PC-3 (cell line): ENCODE measurements around the gene CNTN4. TPM values are rescaled to one million over a fixed set of nuclear protein-coding genes. Genes with fewer than 3 reads are reported as not detected.

Experiments used
- ATAC-seq: fragments of 200-7000 bp; cut with Tn5 transposase; 2 replicates; pipeline ENCODE4 v1.9.1; 2020; ENCODE audit warnings: mild to moderate bottlenecking, moderate library complexity
- BruUV-seq: library from RNA; stranded (reverse); fragments of 400-500 nt; replicated peaks from 2 replicates; lab custom pipeline; 2021; lab: Mats Ljungman, UMichigan
- CTCF ChIA-PET: fragments of 300-600 bp; sonication (Branson Sonifier 250); formaldehyde crosslinking; loops from one replicate; lab custom pipeline; 2022; ENCODE audit warnings: antibody characterized with exemption; lab: Charles Lee
- POLR2A ChIA-PET: fragments of 300-600 bp; sonication (Branson Sonifier 250); formaldehyde crosslinking; loops from one replicate; lab custom pipeline; 2022; ENCODE audit warnings: antibody characterized with exemption; ENCODE audit not compliant: unreplicated experiment; lab: Charles Lee
- DNase-seq: peaks from one replicate; pipeline ENCODE4 v3.0.0-alpha.2; 2015
- H2AFZ ChIP-seq: fragments of 300-600 bp; sonication (generic); 2 replicates; pipeline ENCODE4 v1.6.0; 2016; ENCODE audit warnings: antibody characterized with exemption, low read length
- H3F3A ChIP-seq: fragments of 300-600 bp; sonication (generic); one replicate; pipeline ENCODE4 v1.6.0; 2017; ENCODE audit warnings: antibody characterized with exemption, low read length, control low read depth, mild to moderate bottlenecking; ENCODE audit not compliant: unreplicated experiment
- H3K27ac ChIP-seq: fragments of 300-600 bp; sonication (generic); 2 replicates; pipeline ENCODE4 v1.5.1; 2016; ENCODE audit warnings: mild to moderate bottlenecking, low read length
- H3K27me3 ChIP-seq: fragments of 300-600 bp; sonication (generic); 2 replicates; pipeline ENCODE4 v1.6.1; 2016; ENCODE audit warnings: low read length, mixed read lengths
- H3K36me3 ChIP-seq: fragments of 300-600 bp; sonication (generic); 2 replicates; pipeline ENCODE4 v1.6.1; 2016; ENCODE audit warnings: low read depth, mixed run types, low read length, mixed read lengths
- H3K4me1 ChIP-seq: fragments of 300-600 bp; sonication (generic); 2 replicates; pipeline ENCODE4 v1.5.1; 2016; ENCODE audit warnings: low read length; ENCODE audit not compliant: insufficient read depth
- H3K4me2 ChIP-seq: fragments of 300-600 bp; sonication (generic); 2 replicates; pipeline ENCODE4 v1.6.0; 2016; ENCODE audit warnings: low read length
- H3K4me3 ChIP-seq: fragments of 300-600 bp; sonication (generic); 2 replicates; pipeline ENCODE4 v1.5.1; 2016; ENCODE audit warnings: mild to moderate bottlenecking, low read length, mixed read lengths
- H3K79me2 ChIP-seq: fragments of 300-600 bp; sonication (generic); 2 replicates; pipeline ENCODE4 v1.6.1; 2017; ENCODE audit warnings: low read length, mixed read lengths
- H3K9ac ChIP-seq: fragments of 300-600 bp; sonication (generic); 2 replicates; pipeline ENCODE4 v1.6.0; 2016; ENCODE audit warnings: mild to moderate bottlenecking, low read length
- H3K9me2 ChIP-seq: fragments of 300-600 bp; sonication (generic); replicated peaks from 2 replicates; pipeline ENCODE4 v1.6.1; 2016; ENCODE audit warnings: mixed run types, low read length, mixed read lengths
- H3K9me3 ChIP-seq: fragments of 300-600 bp; sonication (generic); 2 replicates; pipeline ENCODE4 v1.6.1; 2016; ENCODE audit warnings: low read length, mixed read lengths
- H4K20me1 ChIP-seq: fragments of 300-600 bp; sonication (generic); 2 replicates; pipeline ENCODE4 v1.6.1; 2016; ENCODE audit warnings: low read length, mixed read lengths
- EZH2 ChIP-seq: fragments of 300-600 bp; sonication (generic); IDR thresholded peaks from one replicate; pipeline ENCODE4 v1.6.1; 2017; ENCODE audit warnings: antibody characterized with exemption, mild to moderate bottlenecking, low read length; ENCODE audit not compliant: unreplicated experiment
- EZH2phosphoT487 ChIP-seq: fragments of 300-600 bp; sonication (generic); IDR thresholded peaks from 2 replicates; pipeline ENCODE4 v1.6.1; 2018; ENCODE audit warnings: mild to moderate bottlenecking, antibody characterized with exemption, low read length, borderline replicate concordance
- intact Hi-C: fragments of 100-400 bp; cut with micrococcal nuclease; formaldehyde crosslinking; loops from 2 replicates; pipeline ENCODE4 v1.9.0; 2023
- total RNA-seq: library from RNA; depleted of rRNA; stranded (reverse); fragments of >200 nt; gene quantifications from 2 replicates; pipeline ENCODE4 v1.2.3, GENCODE V29; 2014
- TF ChIP-seq, protein P1 (sequence below): fragments of 300-600 bp; sonication (generic); conservative IDR thresholded peaks from 2 replicates; pipeline ENCODE4 v1.5.1; 2017; ENCODE audit warnings: antibody characterized with exemption, low read depth, mild to moderate bottlenecking, low read length

The CNTN4 gene
- total RNA-seq, 1 experiment from 2014 or later = not detected

- H3K9me2 ChIP-seq = no peaks in the 10 kb centered on the region
- ChIA-PET POLR2A (no interaction called here), CTCF (no interaction called here)
- H3K4me3 ChIP-seq = no peak overlapping the region
- H3K27me3 ChIP-seq = no peaks in the 10 kb centered on the region
- H3K4me2 ChIP-seq = no peak overlapping the region
- H3K9me3 ChIP-seq = 0 out of 2 replicates have a peak, but pooled peaks cover 21% of the 10 kb centered on the region
- H3K36me3 ChIP-seq = no peaks in the 10 kb centered on the region
- no peak overlapping the region for H2AFZ ChIP-seq
- no peaks in the 10 kb centered on the region for H3F3A ChIP-seq
- intact Hi-C loops = no loop called here
- no peak for TF ChIP-seq EZH2phosphoT487
- TF ChIP-seq, protein P1, sequence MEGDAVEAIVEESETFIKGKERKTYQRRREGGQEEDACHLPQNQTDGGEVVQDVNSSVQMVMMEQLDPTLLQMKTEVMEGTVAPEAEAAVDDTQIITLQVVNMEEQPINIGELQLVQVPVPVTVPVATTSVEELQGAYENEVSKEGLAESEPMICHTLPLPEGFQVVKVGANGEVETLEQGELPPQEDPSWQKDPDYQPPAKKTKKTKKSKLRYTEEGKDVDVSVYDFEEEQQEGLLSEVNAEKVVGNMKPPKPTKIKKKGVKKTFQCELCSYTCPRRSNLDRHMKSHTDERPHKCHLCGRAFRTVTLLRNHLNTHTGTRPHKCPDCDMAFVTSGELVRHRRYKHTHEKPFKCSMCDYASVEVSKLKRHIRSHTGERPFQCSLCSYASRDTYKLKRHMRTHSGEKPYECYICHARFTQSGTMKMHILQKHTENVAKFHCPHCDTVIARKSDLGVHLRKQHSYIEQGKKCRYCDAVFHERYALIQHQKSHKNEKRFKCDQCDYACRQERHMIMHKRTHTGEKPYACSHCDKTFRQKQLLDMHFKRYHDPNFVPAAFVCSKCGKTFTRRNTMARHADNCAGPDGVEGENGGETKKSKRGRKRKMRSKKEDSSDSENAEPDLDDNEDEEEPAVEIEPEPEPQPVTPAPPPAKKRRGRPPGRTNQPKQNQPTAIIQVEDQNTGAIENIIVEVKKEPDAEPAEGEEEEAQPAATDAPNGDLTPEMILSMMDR = no peak
- TF ChIP-seq EZH2 = no peak
- no peaks in the 10 kb centered on the region for H3K79me2 ChIP-seq
- no TSS peak for BruUV-seq
- DNase-seq = no peak
- H4K20me1 ChIP-seq = no peaks in the 10 kb centered on the region
- no peak for ATAC-seq
- no peaks in the 10 kb centered on the region for H3K4me1 ChIP-seq
- H3K27ac ChIP-seq = no peak overlapping the region
- H3K9ac ChIP-seq = no peak overlapping the region
Measured at GRCh38 chr3:2792432-2792831, 693.8 kb downstream of the CNTN4 start.

GRCh38 chr3:2793987-2794386 is 695.3 kb downstream of the CNTN4 start:
- Histone ChIP-seq H3K79me2 (no peaks in the 10 kb centered on the region), H3K4me3 (no peak overlapping the region), H3K4me2 (no peak overlapping the region), H4K20me1 (no peaks in the 10 kb centered on the region), H3K27me3 (no peaks in the 10 kb centered on the region), H2AFZ (no peak overlapping the region), H3F3A (no peaks in the 10 kb centered on the region), H3K36me3 (no peaks in the 10 kb centered on the region), H3K9me3 (0 out of 2 replicates have a peak, but pooled peaks cover 21% of the 10 kb centered on the region), H3K4me1 (no peaks in the 10 kb centered on the region), H3K27ac (no peak overlapping the region), H3K9me2 (no peaks in the 10 kb centered on the region), H3K9ac (no peak overlapping the region)
- no peak for DNase-seq
- ATAC-seq = no peak
- TF ChIP-seq EZH2 (no peak), EZH2phosphoT487 (no peak)
- TF ChIP-seq, protein P1 = no peak
- BruUV-seq = no TSS peak
- CTCF ChIA-PET = no interaction called here
- POLR2A ChIA-PET = no interaction called here
- intact Hi-C loops = no loop called here

DNA sequence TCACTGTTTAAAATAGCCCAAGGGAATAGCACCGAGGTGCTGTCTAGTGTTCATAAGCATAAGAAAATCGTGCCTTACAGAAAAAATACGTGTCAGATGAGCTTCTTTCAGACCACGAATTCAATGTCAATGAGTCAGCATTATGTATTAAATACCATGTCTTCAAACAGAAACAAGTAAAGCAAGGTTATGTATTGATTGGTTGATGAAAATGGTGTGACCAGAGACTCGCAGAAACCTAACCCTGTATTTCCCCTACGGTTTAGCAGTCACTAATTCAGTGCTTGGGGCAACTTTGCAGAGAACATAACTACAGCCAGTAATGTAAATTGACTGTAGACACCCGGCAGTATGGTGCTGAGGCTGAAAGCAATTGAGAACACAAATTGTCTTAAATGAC is 703.8 kb downstream of the CNTN4 start:
- H2AFZ ChIP-seq = no peak overlapping the region
- no peak overlapping the region for H3K9ac ChIP-seq
- CTCF ChIA-PET = no interaction called here
- H3K9me2 ChIP-seq = no peaks in the 10 kb centered on the region
- H3K4me3 ChIP-seq = no peak overlapping the region
- no peaks in the 10 kb centered on the region for H4K20me1 ChIP-seq
- H3K4me1 ChIP-seq = no peaks in the 10 kb centered on the region
- H3K9me3 ChIP-seq = 0 out of 2 replicates have a peak, but pooled peaks cover 19% of the 10 kb centered on the region
- DNase-seq (no peak), ATAC-seq (no peak)
- no peaks in the 10 kb centered on the region for H3K27me3 ChIP-seq
- no peak overlapping the region for H3K4me2 ChIP-seq
- no peaks in the 10 kb centered on the region for H3K36me3 ChIP-seq
- no peaks in the 10 kb centered on the region for H3F3A ChIP-seq
- intact Hi-C loops = no loop called here
- POLR2A ChIA-PET = no interaction called here
- no peaks in the 10 kb centered on the region for H3K79me2 ChIP-seq
- no peak overlapping the region for H3K27ac ChIP-seq
- BruUV-seq = no TSS peak
- TF ChIP-seq, protein P1 = no peak
- TF ChIP-seq EZH2 = no peak
- TF ChIP-seq EZH2phosphoT487 = no peak
